Neural progenitor cell (in vitro differentiated cells): ENCODE results near the gene TRNAU1AP. TPM values are rescaled to one million over a fixed set of nuclear protein-coding genes. Genes with fewer than 3 reads are reported as not detected.
"Not testable (repeated sequence)": the region's sequence is repeated elsewhere in the genome, so short reads cannot be mapped to it uniquely, and the experiment has no call there.

ENCODE experiments used
- DNase-seq: peaks from one replicate; pipeline ENCODE4 v3.0.0-alpha.2; 2016; ENCODE audit warnings: low spot score
- H2AFZ ChIP-seq: fragments of 200-600 bp; sonication (generic); replicated peaks from 2 replicates; pipeline ENCODE4 v1.6.1; 2016; ENCODE audit warnings: antibody characterized with exemption
- H3F3A ChIP-seq: fragments of 200-600 bp; sonication (generic); 2 replicates; pipeline ENCODE4 v1.6.1; 2016; ENCODE audit warnings: antibody characterized with exemption, low read depth
- H3K27ac ChIP-seq: fragments of 200-600 bp; sonication (generic); 2 replicates; pipeline ENCODE4 v1.5.1; 2016; ENCODE audit warnings: mild to moderate bottlenecking
- H3K27me3 ChIP-seq: fragments of 200-600 bp; sonication (generic); 2 replicates; pipeline ENCODE4 v1.6.1; 2016; ENCODE audit warnings: mild to moderate bottlenecking, moderate library complexity
- H3K36me3 ChIP-seq: fragments of 200-600 bp; sonication (generic); 2 replicates; pipeline ENCODE4 v1.5.1; 2016
- H3K4me1 ChIP-seq: fragments of 200-600 bp; sonication (generic); 2 replicates; pipeline ENCODE4 v1.6.1; 2016; ENCODE audit warnings: mixed run types
- H3K4me2 ChIP-seq: fragments of 200-600 bp; sonication (generic); 2 replicates; pipeline ENCODE4 v1.6.1; 2016
- H3K4me3 ChIP-seq: fragments of 200-600 bp; sonication (generic); 2 replicates; pipeline ENCODE4 v1.5.1; 2016
- H3K79me2 ChIP-seq: fragments of 200-600 bp; sonication (generic); 2 replicates; pipeline ENCODE4 v1.6.1; 2016; ENCODE audit warnings: low read depth
- H3K9ac ChIP-seq: fragments of 200-600 bp; sonication (generic); 2 replicates; pipeline ENCODE4 v1.6.1; 2016
- H3K9me3 ChIP-seq: fragments of 200-600 bp; sonication (generic); 2 replicates; pipeline ENCODE4 v1.5.1; 2016; ENCODE audit warnings: low read depth
- H4K20me1 ChIP-seq: fragments of 200-600 bp; sonication (generic); 2 replicates; pipeline ENCODE4 v1.6.1; 2016; ENCODE audit warnings: low read depth
- H3K27ac Mint-ChIP-seq: 3 replicates; pipeline ENCODE4 v1.8.0; 2021; ENCODE audit warnings: mixed read lengths
- H3K27me3 Mint-ChIP-seq: 2 replicates; pipeline ENCODE4 v1.8.0; 2022; ENCODE audit warnings: low read depth, mild to moderate bottlenecking, inconsistent platforms, moderate library complexity, mixed read lengths; ENCODE audit not compliant: insufficient read depth
- H3K36me3 Mint-ChIP-seq: 3 replicates; pipeline ENCODE4 v1.8.0; 2021; ENCODE audit warnings: mixed read lengths
- H3K4me1 Mint-ChIP-seq: 3 replicates; pipeline ENCODE4 v1.8.0; 2021; ENCODE audit warnings: mixed read lengths
- H3K4me3 Mint-ChIP-seq: 3 replicates; pipeline ENCODE4 v1.8.0; 2021; ENCODE audit warnings: mild to moderate bottlenecking, moderate library complexity, mixed read lengths
- H3K9me3 Mint-ChIP-seq: 3 replicates; pipeline ENCODE4 v1.8.0; 2020; ENCODE audit warnings: mixed read lengths
- EZH2 ChIP-seq: fragments of 200-600 bp; sonication (generic); IDR thresholded peaks from 2 replicates; pipeline ENCODE4 v1.6.1; 2017; ENCODE audit warnings: antibody characterized with exemption, mild to moderate bottlenecking, moderate library complexity
- EZH2phosphoT487 ChIP-seq: fragments of 200-600 bp; sonication (generic); IDR thresholded peaks from 2 replicates; pipeline ENCODE4 v1.6.1; 2017; ENCODE audit warnings: antibody characterized with exemption
- total RNA-seq: library from RNA; depleted of rRNA; stranded (reverse); fragments of >200 nt; gene quantifications from 2 replicates; pipeline ENCODE4 v1.2.3, GENCODE V29; 2015; ENCODE audit warnings: low replicate concordance
- TF ChIP-seq, protein P1 (sequence below): fragments of 200-600 bp; sonication (generic); IDR thresholded peaks from 2 replicates; pipeline ENCODE4 v1.5.1; 2017; ENCODE audit warnings: antibody characterized with exemption, mild to moderate bottlenecking

TRNAU1AP gene
- total RNA-seq, 1 donor from 2014 or later, result 43.9 TPM

DNA sequence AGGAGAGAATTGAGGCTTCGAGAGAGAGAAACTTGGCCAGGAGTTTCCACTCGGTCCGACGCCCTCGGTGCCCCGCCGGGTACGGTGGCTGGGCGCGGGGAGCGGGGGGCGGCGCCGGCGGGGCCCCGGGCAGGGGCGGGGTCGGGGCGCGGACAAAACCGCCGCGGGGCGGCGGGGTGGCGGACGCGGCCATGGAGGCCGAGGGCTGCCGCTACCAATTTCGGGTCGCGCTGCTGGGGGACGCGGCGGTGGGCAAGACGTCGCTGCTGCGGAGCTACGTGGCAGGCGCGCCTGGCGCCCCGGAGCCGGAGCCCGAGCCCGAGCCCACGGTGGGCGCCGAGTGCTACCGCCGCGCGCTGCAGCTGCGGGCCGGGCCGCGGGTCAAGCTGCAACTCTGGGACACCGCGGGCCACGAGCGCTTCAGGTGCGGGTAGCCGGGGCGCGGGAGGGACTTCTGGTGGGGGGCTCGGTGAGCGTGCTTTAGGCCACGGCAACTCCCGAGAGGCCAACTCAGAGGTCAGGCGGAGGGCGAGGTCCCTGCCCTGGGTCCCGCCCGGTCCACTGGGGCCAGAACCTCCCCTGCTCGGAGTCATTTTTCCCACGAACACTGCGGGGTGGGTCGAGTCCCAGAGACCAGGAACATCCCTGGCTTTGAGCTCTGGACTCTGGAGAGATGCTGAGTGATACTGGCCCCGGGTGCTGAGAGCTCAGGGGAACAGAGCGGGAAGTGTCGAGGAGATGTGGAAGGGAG lies 39.6 kb downstream of the TRNAU1AP start:
- no peaks in the 10 kb centered on the region for H3K79me2 ChIP-seq
- peaks cover 13% of the 10 kb centered on the region for H3K4me1 Mint-ChIP-seq
- H3K36me3 Mint-ChIP-seq, result peaks cover 2% of the 10 kb centered on the region
- H3K4me2 ChIP-seq, result peak overlapping the region; percentile 76
- peak; percentile 23 for TF ChIP-seq EZH2phosphoT487
- TF ChIP-seq, protein P1, sequence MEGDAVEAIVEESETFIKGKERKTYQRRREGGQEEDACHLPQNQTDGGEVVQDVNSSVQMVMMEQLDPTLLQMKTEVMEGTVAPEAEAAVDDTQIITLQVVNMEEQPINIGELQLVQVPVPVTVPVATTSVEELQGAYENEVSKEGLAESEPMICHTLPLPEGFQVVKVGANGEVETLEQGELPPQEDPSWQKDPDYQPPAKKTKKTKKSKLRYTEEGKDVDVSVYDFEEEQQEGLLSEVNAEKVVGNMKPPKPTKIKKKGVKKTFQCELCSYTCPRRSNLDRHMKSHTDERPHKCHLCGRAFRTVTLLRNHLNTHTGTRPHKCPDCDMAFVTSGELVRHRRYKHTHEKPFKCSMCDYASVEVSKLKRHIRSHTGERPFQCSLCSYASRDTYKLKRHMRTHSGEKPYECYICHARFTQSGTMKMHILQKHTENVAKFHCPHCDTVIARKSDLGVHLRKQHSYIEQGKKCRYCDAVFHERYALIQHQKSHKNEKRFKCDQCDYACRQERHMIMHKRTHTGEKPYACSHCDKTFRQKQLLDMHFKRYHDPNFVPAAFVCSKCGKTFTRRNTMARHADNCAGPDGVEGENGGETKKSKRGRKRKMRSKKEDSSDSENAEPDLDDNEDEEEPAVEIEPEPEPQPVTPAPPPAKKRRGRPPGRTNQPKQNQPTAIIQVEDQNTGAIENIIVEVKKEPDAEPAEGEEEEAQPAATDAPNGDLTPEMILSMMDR, result no peak
- H4K20me1 ChIP-seq, result no peaks in the 10 kb centered on the region
- peaks cover 27% of the 10 kb centered on the region for H3K27me3 ChIP-seq
- no peaks in the 10 kb centered on the region for H3K9me3 ChIP-seq
- H3K27ac Mint-ChIP-seq, result no peak overlapping the region
- peaks cover 2% of the 10 kb centered on the region for H3K9me3 Mint-ChIP-seq
- peaks cover 24% of the 10 kb centered on the region for H3F3A ChIP-seq
- no peak overlapping the region for H3K27ac ChIP-seq
- H3K4me1 ChIP-seq, result no peaks in the 10 kb centered on the region
- H3K36me3 ChIP-seq, result no peaks in the 10 kb centered on the region
- H2AFZ ChIP-seq, result peak overlapping the region; percentile 98
- no peak overlapping the region for H3K9ac ChIP-seq
- H3K27me3 Mint-ChIP-seq, result peaks cover 3% of the 10 kb centered on the region
- peak; percentile 73 for DNase-seq
- H3K4me3 Mint-ChIP-seq, result peak overlapping the region; percentile 88
- peak overlapping the region; percentile 60 for H3K4me3 ChIP-seq

- H3K9me3 ChIP-seq, H3K9me3 Mint-ChIP-seq, H3K9ac ChIP-seq, H3K79me2 ChIP-seq, H3K27ac ChIP-seq, H4K20me1 ChIP-seq, H3K36me3 ChIP-seq, H2AFZ ChIP-seq, H3K36me3 Mint-ChIP-seq, H3K4me2 ChIP-seq, H3K27ac Mint-ChIP-seq, H3K4me1 ChIP-seq, H3K27me3 Mint-ChIP-seq, DNase-seq, H3K4me3 ChIP-seq: not testable (repeated sequence)
- H3K4me3 Mint-ChIP-seq, result peak overlapping the region; percentile 35
- H3F3A ChIP-seq, result peaks cover 24% of the 10 kb centered on the region
- peaks cover 13% of the 10 kb centered on the region for H3K4me1 Mint-ChIP-seq
- peaks cover 27% of the 10 kb centered on the region for H3K27me3 ChIP-seq
Observed at GRCh38 chr1:28593988-28594356, 41.1 kb downstream of the TRNAU1AP start.

DNA sequence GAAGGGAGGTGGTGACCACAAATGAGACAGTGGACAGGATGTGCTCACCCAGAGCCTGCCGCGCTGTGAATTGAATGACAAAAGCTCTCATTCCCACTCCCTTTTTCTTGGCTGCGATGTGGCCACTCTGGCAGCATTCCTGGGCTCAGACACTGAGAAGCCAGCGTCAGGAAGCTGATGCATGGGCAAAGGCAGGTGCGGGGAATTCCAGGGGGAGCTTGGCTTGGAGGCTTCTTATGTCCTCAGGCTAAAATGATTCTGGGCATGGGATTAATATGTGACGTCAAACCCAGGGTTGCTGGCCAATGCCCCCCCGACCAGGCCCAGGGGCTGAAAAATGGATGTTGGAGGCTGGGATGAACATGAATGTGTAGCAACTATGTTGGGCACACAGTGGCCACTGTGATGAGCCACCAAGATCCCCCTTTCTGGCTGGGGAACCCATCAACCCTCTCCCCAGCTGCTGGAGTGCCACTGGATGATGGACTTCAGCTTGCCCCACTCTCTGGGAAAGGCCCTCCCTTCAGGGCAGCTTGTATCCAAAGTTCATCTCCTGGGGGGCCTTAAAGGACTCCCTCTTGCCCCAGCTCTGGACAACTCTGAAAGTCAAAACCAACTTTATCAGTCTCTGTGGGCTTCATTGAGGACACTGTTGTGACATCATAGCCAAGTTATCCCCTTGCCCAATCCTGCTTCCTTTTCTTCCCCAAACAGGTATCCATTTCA lies 42.0 kb downstream of the TRNAU1AP start:
- not testable (repeated sequence) for H3K9me3 Mint-ChIP-seq, H3K36me3 Mint-ChIP-seq, H3K4me2 ChIP-seq, H3K79me2 ChIP-seq, H3K9me3 ChIP-seq, H3K4me3 Mint-ChIP-seq, DNase-seq, H3K27me3 Mint-ChIP-seq, H3K36me3 ChIP-seq, H3K4me3 ChIP-seq, H3K4me1 ChIP-seq, H4K20me1 ChIP-seq, H3K27ac Mint-ChIP-seq, H3K9ac ChIP-seq, H3K27ac ChIP-seq, H2AFZ ChIP-seq
- H3K4me1 Mint-ChIP-seq, result peaks cover 13% of the 10 kb centered on the region
- peaks cover 27% of the 10 kb centered on the region for H3K27me3 ChIP-seq
- peaks cover 24% of the 10 kb centered on the region for H3F3A ChIP-seq

DNA sequence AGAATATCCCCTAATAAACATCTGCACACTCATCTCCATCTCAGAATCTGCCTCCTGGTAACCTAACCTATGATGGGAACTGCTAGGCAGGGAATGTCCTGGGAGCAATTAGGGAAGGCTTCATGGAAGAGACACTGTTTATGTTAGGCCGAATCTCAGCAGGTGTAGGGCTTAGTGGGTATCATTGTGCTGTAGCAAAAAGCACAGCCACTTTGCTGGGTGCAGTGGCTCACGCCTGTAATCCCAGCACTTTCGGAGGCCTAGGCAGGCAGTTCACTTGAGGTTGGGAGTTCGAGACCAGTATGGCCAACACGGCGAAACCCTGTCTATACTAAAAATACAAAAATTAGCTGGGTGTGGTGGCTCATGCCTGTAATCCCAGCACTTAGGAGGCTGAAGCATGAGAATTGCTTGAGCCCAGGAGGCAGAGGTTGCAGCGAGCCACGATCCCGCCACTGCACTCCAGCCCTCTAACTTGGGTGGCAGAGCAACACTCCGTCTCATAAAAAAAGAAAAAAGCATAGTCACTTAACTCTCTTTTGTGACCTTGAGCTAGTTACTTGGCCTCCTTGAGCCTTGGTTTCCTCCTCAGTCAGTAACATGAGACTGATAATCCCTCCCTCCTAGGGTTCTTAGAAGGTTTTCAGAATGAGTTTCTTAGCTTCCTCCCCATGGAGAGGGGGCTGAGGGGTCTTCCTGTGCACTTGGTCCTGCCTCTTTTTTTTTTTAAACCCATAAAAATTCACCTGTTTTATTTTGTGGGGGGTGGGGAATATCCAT lies 42.7 kb downstream of the TRNAU1AP start:
- H3K4me1 Mint-ChIP-seq, result peaks cover 8% of the 10 kb centered on the region
- H3K27ac Mint-ChIP-seq, result no peak overlapping the region
- H3K4me3 Mint-ChIP-seq, result no peak overlapping the region

DNA sequence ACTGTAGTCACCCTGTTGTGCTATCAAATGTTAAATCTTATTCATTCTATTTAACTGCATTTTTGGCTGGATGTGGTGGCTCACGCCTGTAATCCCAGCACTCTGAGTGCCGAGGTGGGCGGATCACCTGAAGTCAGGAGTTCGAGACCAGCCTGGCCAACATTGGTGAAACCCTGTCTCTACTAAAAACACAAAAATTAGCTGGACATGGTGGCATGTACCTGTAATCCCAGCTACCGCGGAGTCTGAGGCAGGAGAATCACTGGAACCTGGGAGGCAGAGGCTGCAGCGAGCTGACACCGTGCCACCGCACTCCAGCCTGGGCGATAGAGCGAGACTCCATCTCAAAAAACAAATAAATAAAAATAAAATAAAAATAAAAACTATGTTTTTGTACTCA lies 43.4 kb downstream of the TRNAU1AP start:
- H3K36me3 Mint-ChIP-seq, H3K27ac Mint-ChIP-seq, H3K4me3 ChIP-seq, H3K4me1 Mint-ChIP-seq, H3K27me3 Mint-ChIP-seq, H3K36me3 ChIP-seq, H3K9me3 ChIP-seq, H3K79me2 ChIP-seq, H3K4me1 ChIP-seq, H3K27ac ChIP-seq, H3K4me3 Mint-ChIP-seq, H3K9me3 Mint-ChIP-seq, DNase-seq, H3K9ac ChIP-seq, H4K20me1 ChIP-seq, H2AFZ ChIP-seq, H3K4me2 ChIP-seq: not testable (repeated sequence)
- H3F3A ChIP-seq, result peaks cover 22% of the 10 kb centered on the region
- peaks cover 21% of the 10 kb centered on the region for H3K27me3 ChIP-seq

More for the DNA sequence above, 42.7 kb downstream of the TRNAU1AP start:
- no peak overlapping the region for H3K9ac ChIP-seq
- no peak for DNase-seq
- Mint-ChIP-seq H3K9me3 (peaks cover 2% of the 10 kb centered on the region), H3K36me3 (peaks cover 2% of the 10 kb centered on the region), H3K27me3 (peaks cover 3% of the 10 kb centered on the region)
- no peaks in the 10 kb centered on the region for H3K4me1 ChIP-seq
- no peaks in the 10 kb centered on the region for H3K36me3 ChIP-seq
- peaks cover 24% of the 10 kb centered on the region for H3F3A ChIP-seq
- no peak overlapping the region for H2AFZ ChIP-seq
- no peak overlapping the region for H3K4me3 ChIP-seq
- H3K79me2 ChIP-seq, result no peaks in the 10 kb centered on the region
- peaks cover 27% of the 10 kb centered on the region for H3K27me3 ChIP-seq
- no peaks in the 10 kb centered on the region for H3K9me3 ChIP-seq
- no peak for TF ChIP-seq EZH2
- TF ChIP-seq, protein P1, result no peak
- TF ChIP-seq EZH2phosphoT487, result no peak
- H3K27ac ChIP-seq, result no peak overlapping the region
- H3K4me2 ChIP-seq, result no peak overlapping the region
- H4K20me1 ChIP-seq, result no peaks in the 10 kb centered on the region
